Fibroblast of lung (primary cell): ENCODE data around the gene OR8B8. TPM values are rescaled to one million over a fixed set of nuclear protein-coding genes. Genes with fewer than 3 reads are reported as not detected.

Experiments
- DNase-seq, 2 donors: peaks; one replicate each; pipeline versions ENCODE4 v3.0.0 to v3.0.0-alpha.2; 2010; ENCODE audit warnings: low read depth in 2 of 2
- H2AFZ ChIP-seq: 2 replicates; pipeline ENCODE4 v1.5.1; 2012; ENCODE audit warnings: low read length, control low read depth, inconsistent platforms
- H3K27ac ChIP-seq: 2 replicates; pipeline ENCODE4 v1.5.1; 2011; ENCODE audit warnings: low read length, control low read depth; ENCODE audit not compliant: insufficient read depth
- H3K27me3 ChIP-seq: 2 replicates; pipeline ENCODE4 v1.5.1; 2011; ENCODE audit warnings: mild to moderate bottlenecking, low read length; ENCODE audit not compliant: control insufficient read depth, insufficient read depth
- H3K36me3 ChIP-seq: 2 replicates; pipeline ENCODE4 v1.5.1; 2011; ENCODE audit warnings: low read length; ENCODE audit not compliant: control insufficient read depth, insufficient read depth
- H3K4me1 ChIP-seq: 2 replicates; pipeline ENCODE4 v1.5.1; 2011; ENCODE audit warnings: low read length; ENCODE audit not compliant: control insufficient read depth, insufficient read depth; ENCODE audit errors: extremely low read depth
- H3K4me2 ChIP-seq: 2 replicates; pipeline ENCODE4 v1.5.1; 2011; ENCODE audit warnings: low read length, control low read depth; ENCODE audit not compliant: insufficient read depth; ENCODE audit errors: extremely low read depth
- H3K4me3 ChIP-seq, 4 experiments: fragments of 200-600 bp in 1 of 4; sonication (generic) in 1 of 4; replicated peaks in 1 of 4; 2 replicates each; pipeline ENCODE4 v1.5.1; 2011 to 2016; ENCODE audit warnings: low read length in 4 of 4, low read depth in 3 of 4, mild to moderate bottlenecking in 3 of 4, control low read depth in 2 of 4, inconsistent platforms in 1 of 4, mixed read lengths in 1 of 4; ENCODE audit not compliant: insufficient read depth in 1 of 4; ENCODE audit errors: control extremely low read depth in 1 of 4
- H3K79me2 ChIP-seq: 2 replicates; pipeline ENCODE4 v1.5.1; 2012; ENCODE audit warnings: mild to moderate bottlenecking, low read length, inconsistent platforms; ENCODE audit not compliant: control insufficient read depth, insufficient read depth
- H3K9ac ChIP-seq: 2 replicates; pipeline ENCODE4 v1.5.1; 2011; ENCODE audit warnings: mild to moderate bottlenecking, low read length, control low read depth; ENCODE audit not compliant: insufficient read depth
- H3K9me3 ChIP-seq: 2 replicates; pipeline ENCODE4 v1.5.1; 2012; ENCODE audit warnings: low read depth, low read length; ENCODE audit not compliant: control insufficient read depth, insufficient read depth
- H4K20me1 ChIP-seq: 2 replicates; pipeline ENCODE4 v1.5.1; 2011; ENCODE audit warnings: low read length; ENCODE audit not compliant: control insufficient read depth, insufficient read depth; ENCODE audit errors: extremely low read depth
- CTCF ChIP-seq, 2 donors: IDR thresholded peaks in 1 of 2; conservative IDR thresholded peaks in 1 of 2; 1 replicate in 1 of 2; 2 replicates in 1 of 2; pipeline ENCODE4 v1.5.1; 2011 to 2012; ENCODE audit warnings: low read length in 2 of 2, control low read depth in 1 of 2, inconsistent platforms in 1 of 2, low read depth in 1 of 2, mild to moderate bottlenecking in 1 of 2
- EZH2 ChIP-seq: IDR thresholded peaks from 2 replicates; pipeline ENCODE4 v1.5.1; 2012; ENCODE audit warnings: low read length, control low read depth, mild to moderate bottlenecking; ENCODE audit errors: missing control alignments
- polyA plus RNA-seq, 2 donors: library from polyadenylated mRNA; depleted of rRNA in 1 of 2; stranded (reverse) in 1 of 2; unstranded in 1 of 2; fragments of >200 nt; gene quantifications; 2 replicates each; pipeline ENCODE4 v1.2.1, GENCODE V29; 2011 to 2012; ENCODE audit warnings: missing spikeins in 1 of 2
- total RNA-seq: library from RNA; depleted of rRNA; stranded (reverse); fragments of >200 nt; gene quantifications from 2 replicates; pipeline ENCODE4 v1.2.1, GENCODE V29; 2014

OR8B8 gene
- total and polyA plus RNA-seq, 2 donors (not counting 1 experiment from before 2014, with no cell fraction given) = not detected

DNA sequence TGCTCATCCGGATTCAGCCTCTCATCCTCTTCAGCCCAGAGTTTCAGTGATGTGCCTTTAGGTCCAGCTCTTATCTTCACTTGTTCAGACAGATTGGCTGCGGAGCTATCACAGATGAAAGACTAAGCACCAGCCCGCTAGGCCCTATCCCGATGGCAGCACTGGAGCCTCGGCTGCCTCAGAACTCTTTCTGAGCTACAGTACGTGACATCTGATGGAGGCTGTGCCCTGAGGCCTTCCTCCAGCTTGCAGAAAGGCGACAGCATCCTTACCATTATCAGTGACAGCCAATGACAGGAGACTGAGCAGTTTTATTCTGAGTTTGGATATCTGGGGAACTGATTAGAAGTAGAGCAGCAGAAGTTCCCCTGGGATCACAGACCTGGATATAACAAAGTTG is 4.0 kb downstream of the OR8B8 start:
- DNase-seq = no peak
- Histone ChIP-seq H4K20me1 (no peaks in the 10 kb centered on the region), H3K79me2 (no peaks in the 10 kb centered on the region), H3K27me3 (no peaks in the 10 kb centered on the region), H3K36me3 (no peaks in the 10 kb centered on the region), H3K9me3 (no peaks in the 10 kb centered on the region), H3K27ac (no peak overlapping the region), H3K4me3 (no peak overlapping the region), H3K4me2 (no peak overlapping the region), H2AFZ (no peak overlapping the region), H3K9ac (no peak overlapping the region), H3K4me1 (no peaks in the 10 kb centered on the region)
- no peak for TF ChIP-seq CTCF (conservative IDR thresholded peaks at IDR 0.05 in 1 of 2, IDR thresholded peaks at IDR 0.05 in 1 of 2; ENCODE audit: low read depth in 1 of 2, low read length in 2 of 2)
- TF ChIP-seq EZH2 = no peak

GRCh38 chr11:124441081-124441480 is 4.4 kb downstream of the OR8B8 start:
- no peak overlapping the region for H3K27ac ChIP-seq
- H3K9me3 ChIP-seq = no peaks in the 10 kb centered on the region
- H3K4me3 ChIP-seq = no peak overlapping the region

GRCh38 chr11:124440608-124441007 is 4.9 kb downstream of the OR8B8 start:
- Histone ChIP-seq H2AFZ (no peak overlapping the region), H3K27me3 (no peaks in the 10 kb centered on the region), H3K4me2 (no peak overlapping the region), H3K79me2 (no peaks in the 10 kb centered on the region), H3K36me3 (no peaks in the 10 kb centered on the region), H3K27ac (no peak overlapping the region), H3K9ac (no peak overlapping the region), H3K4me1 (no peaks in the 10 kb centered on the region), H3K9me3 (no peaks in the 10 kb centered on the region), H4K20me1 (no peaks in the 10 kb centered on the region), H3K4me3 (no peak overlapping the region)
- TF ChIP-seq EZH2 = no peak
- no peak for TF ChIP-seq CTCF (conservative IDR thresholded peaks at IDR 0.05 in 1 of 2, IDR thresholded peaks at IDR 0.05 in 1 of 2; ENCODE audit: low read depth in 1 of 2, low read length in 2 of 2)
- DNase-seq = no peak

More at GRCh38 chr11:124441081-124441480, 4.4 kb downstream of the OR8B8 start:
- Histone ChIP-seq H3K4me2 (no peak overlapping the region), H3K36me3 (no peaks in the 10 kb centered on the region), H3K9ac (no peak overlapping the region), H4K20me1 (no peaks in the 10 kb centered on the region), H3K79me2 (no peaks in the 10 kb centered on the region), H2AFZ (no peak overlapping the region), H3K4me1 (no peaks in the 10 kb centered on the region), H3K27me3 (no peaks in the 10 kb centered on the region)
- no peak for DNase-seq
- TF ChIP-seq CTCF (conservative IDR thresholded peaks at IDR 0.05 in 1 of 2, IDR thresholded peaks at IDR 0.05 in 1 of 2; ENCODE audit: low read depth in 1 of 2, low read length in 2 of 2) = no peak
- TF ChIP-seq EZH2 = no peak
